Activated CD4-positive, alpha-beta memory T cell treated with anti-CD3 and anti-CD28 coated beads for 36 hours (primary cell): Measurements from ENCODE around the gene INSRR. TPM values are rescaled to one million over a fixed set of nuclear protein-coding genes. Genes with fewer than 3 reads are reported as not detected.

ENCODE experiments used
- CTCF ChIA-PET: fragments of 350-600 bp; sonication (Branson Sonifier 250); formaldehyde crosslinking; loops from one replicate; lab custom pipeline; 2021; ENCODE audit warnings: antibody characterized with exemption, inconsistent platforms; lab: Charles Lee
- POLR2A ChIA-PET: fragments of 350-600 bp; sonication (Branson Sonifier 250); formaldehyde crosslinking; loops from one replicate; lab custom pipeline; 2021; ENCODE audit warnings: antibody characterized with exemption; lab: Charles Lee
- DNase-seq: peaks from one replicate; pipeline ENCODE4 v3.0.0-alpha.2; 2020
- H3K27ac Mint-ChIP-seq: one replicate; pipeline ENCODE4 v1.8.0; 2021; ENCODE audit warnings: mixed read lengths
- H3K27me3 Mint-ChIP-seq: one replicate; pipeline ENCODE4 v1.8.0; 2021; ENCODE audit warnings: mixed read lengths
- H3K36me3 Mint-ChIP-seq: one replicate; pipeline ENCODE4 v1.8.0; 2021; ENCODE audit warnings: mixed read lengths
- H3K4me1 Mint-ChIP-seq: one replicate; pipeline ENCODE4 v1.8.0; 2021; ENCODE audit warnings: low read depth, mixed read lengths
- H3K4me3 Mint-ChIP-seq: one replicate; pipeline ENCODE4 v1.8.0; 2021; ENCODE audit warnings: mild to moderate bottlenecking, mixed read lengths
- H3K9me3 Mint-ChIP-seq: one replicate; pipeline ENCODE4 v1.8.0; 2021; ENCODE audit warnings: mixed read lengths
- intact Hi-C: fragments of 100-400 bp; cut with micrococcal nuclease; formaldehyde crosslinking; loops from one replicate; pipeline ENCODE4 v1.15.1; 2023
- total RNA-seq, 2 experiments: library from RNA; stranded (reverse); gene quantifications; one replicate each; pipeline ENCODE4 v1.2.3, GENCODE V29; 2021

The INSRR gene
- total RNA-seq, 2 experiments from 2014 or later = 0.05 to 0.14 TPM

- intact Hi-C loops = no loop called here
- ChIA-PET POLR2A (interaction anchor here (1.7 to 3.7 kb wide), 3 partner anchors 8 to 49 kb away, joined by 6 to 14 read pairs (median 8); partner anchors contain the start of gene NTRK1), CTCF (interaction anchor here (2.4 to 8.6 kb wide), 2 partner anchors 49 to 85 kb away, joined by 7 to 80 read pairs; partner anchors contain the start of genes INSRR and NTRK1)
- Mint-ChIP-seq H3K27ac (peak overlapping the region; percentile 99), H3K27me3 (no peaks in the 10 kb centered on the region), H3K36me3 (peaks cover 95% of the 10 kb centered on the region), H3K4me1 (peaks cover 69% of the 10 kb centered on the region), H3K9me3 (no peaks in the 10 kb centered on the region), H3K4me3 (peak overlapping the region; percentile 96)
- no peak for DNase-seq
Observed at GRCh38 chr1:156811168-156811567, 47.7 kb downstream of the INSRR start.

GRCh38 chr1:156809711-156810366 lies 49.1 kb downstream of the INSRR start:
- CTCF ChIA-PET = interaction anchor here (1.0 to 8.6 kb wide), 4 partner anchors 37 to 84 kb away, joined by 3 to 80 read pairs (median 5); partner anchors contain the start of genes INSRR and NTRK1
- intact Hi-C loops = no loop called here
- DNase-seq = no peak
- peaks cover 89% of the 10 kb centered on the region for H3K36me3 Mint-ChIP-seq
- H3K4me1 Mint-ChIP-seq = peaks cover 73% of the 10 kb centered on the region
- H3K4me3 Mint-ChIP-seq = no peak overlapping the region
- H3K27ac Mint-ChIP-seq = peak overlapping the region; percentile 52
- H3K9me3 Mint-ChIP-seq = no peaks in the 10 kb centered on the region
- H3K27me3 Mint-ChIP-seq = no peaks in the 10 kb centered on the region
- POLR2A ChIA-PET = interaction anchor here (0.9 to 2.5 kb wide), 6 partner anchors 9 to 52 kb away, joined by 4 to 8 read pairs (median 5); partner anchors contain the start of gene NTRK1

GRCh38 chr1:156809281-156809680 lies 49.6 kb downstream of the INSRR start:
- H3K27me3 Mint-ChIP-seq = no peaks in the 10 kb centered on the region
- ChIA-PET CTCF (interaction anchor here (1.3 to 8.6 kb wide), 4 partner anchors 51 to 83 kb away, joined by 3 to 80 read pairs (median 24); partner anchors contain the start of genes INSRR and NTRK1), POLR2A (interaction anchor here (1.0 to 2.5 kb wide), 4 partner anchors 8 to 53 kb away, joined by 3 to 8 read pairs (median 6); partner anchors contain the start of gene NTRK1)
- H3K4me1 Mint-ChIP-seq = peaks cover 70% of the 10 kb centered on the region
- H3K4me3 Mint-ChIP-seq = peak overlapping the region; percentile 0
- H3K36me3 Mint-ChIP-seq = peaks cover 84% of the 10 kb centered on the region
- H3K27ac Mint-ChIP-seq = peak overlapping the region; percentile 90
- intact Hi-C loops = no loop called here
- DNase-seq = no peak
- no peaks in the 10 kb centered on the region for H3K9me3 Mint-ChIP-seq

GRCh38 chr1:156808186-156809030 lies 50.5 kb downstream of the INSRR start:
- no peaks in the 10 kb centered on the region for H3K27me3 Mint-ChIP-seq
- H3K9me3 Mint-ChIP-seq = no peaks in the 10 kb centered on the region
- peak overlapping the region; percentile 90 for H3K27ac Mint-ChIP-seq
- ChIA-PET CTCF (interaction anchor here (0.6 to 4.6 kb wide), 9 partner anchors 11 to 124 kb away, joined by 3 to 41 read pairs (median 4); partner anchors contain the start of genes INSRR and NTRK1), POLR2A (interaction anchor here (0.6 to 2.9 kb wide), 11 partner anchors 8 to 54 kb away, joined by 3 to 17 read pairs (median 4); partner anchors contain the start of genes NTRK1 and SH2D2A)
- no peak overlapping the region for H3K4me3 Mint-ChIP-seq
- peaks cover 75% of the 10 kb centered on the region for H3K36me3 Mint-ChIP-seq
- H3K4me1 Mint-ChIP-seq = peaks cover 68% of the 10 kb centered on the region
- DNase-seq = no peak
- intact Hi-C loops = no loop called here

- peak; percentile 73 for DNase-seq
- H3K4me3 Mint-ChIP-seq = no peak overlapping the region
Observed at GRCh38 chr1:156807627-156808026, 51.3 kb downstream of the INSRR start.

GRCh38 chr1:156806512-156807440 lies 52.1 kb downstream of the INSRR start:
- no peak for DNase-seq
- Mint-ChIP-seq H3K27ac (peak overlapping the region; percentile 90), H3K27me3 (no peaks in the 10 kb centered on the region), H3K4me1 (peaks cover 62% of the 10 kb centered on the region), H3K9me3 (no peaks in the 10 kb centered on the region), H3K4me3 (no peak overlapping the region), H3K36me3 (peaks cover 59% of the 10 kb centered on the region)
- intact Hi-C loops = loop anchor here (1.0 kb wide), 1 partner anchor 10 kb away; the partner anchor contains the start of gene SH2D2A
- CTCF ChIA-PET = interaction anchor here (0.7 to 4.6 kb wide), 6 partner anchors 8 to 117 kb away, joined by 3 to 41 read pairs (median 5); partner anchors contain the start of genes INSRR and NTRK1
- POLR2A ChIA-PET = interaction anchor here (1.2 to 2.9 kb wide), 6 partner anchors 9 to 56 kb away, joined by 3 to 17 read pairs (median 5); partner anchors contain the start of gene SH2D2A

More at GRCh38 chr1:156807627-156808026, 51.3 kb downstream of the INSRR start:
- ChIA-PET CTCF (interaction anchor here (0.8 to 4.6 kb wide), 8 partner anchors 9 to 123 kb away, joined by 3 to 41 read pairs (median 4); partner anchors contain the start of genes INSRR and NTRK1), POLR2A (interaction anchor here (0.6 to 2.9 kb wide), 10 partner anchors 9 to 55 kb away, joined by 3 to 17 read pairs (median 4); partner anchors contain the start of genes NTRK1 and SH2D2A)
- no peaks in the 10 kb centered on the region for H3K9me3 Mint-ChIP-seq
- H3K27ac Mint-ChIP-seq = peak overlapping the region; percentile 90
- peaks cover 62% of the 10 kb centered on the region for H3K4me1 Mint-ChIP-seq
- no peaks in the 10 kb centered on the region for H3K27me3 Mint-ChIP-seq
- peaks cover 67% of the 10 kb centered on the region for H3K36me3 Mint-ChIP-seq
- intact Hi-C loops = loop anchor here (1.0 kb wide), 1 partner anchor 9 kb away; the partner anchor contains the start of gene SH2D2A

GRCh38 chr1:156805766-156806511 lies 53.0 kb downstream of the INSRR start:
- H3K27ac Mint-ChIP-seq = peak overlapping the region; percentile 90
- no peak overlapping the region for H3K4me3 Mint-ChIP-seq
- intact Hi-C loops = no loop called here
- peaks cover 50% of the 10 kb centered on the region for H3K36me3 Mint-ChIP-seq
- ChIA-PET CTCF (interaction anchor here (1.1 to 4.6 kb wide), 4 partner anchors 9 to 116 kb away, joined by 3 to 41 read pairs (median 6); partner anchors contain the start of genes INSRR and NTRK1), POLR2A (interaction anchor here (1.1 to 2.9 kb wide), 5 partner anchors 8 to 54 kb away, joined by 3 to 17 read pairs (median 5); no protein-coding TSS in a partner anchor)
- H3K27me3 Mint-ChIP-seq = no peaks in the 10 kb centered on the region
- no peaks in the 10 kb centered on the region for H3K9me3 Mint-ChIP-seq
- peaks cover 62% of the 10 kb centered on the region for H3K4me1 Mint-ChIP-seq
- no peak for DNase-seq

GRCh38 chr1:156804572-156805243 lies 54.2 kb downstream of the INSRR start:
- no peaks in the 10 kb centered on the region for H3K27me3 Mint-ChIP-seq

GRCh38 chr1:156804026-156804425 lies 54.9 kb downstream of the INSRR start:
- peak overlapping the region; percentile 68 for H3K27ac Mint-ChIP-seq
- no peak overlapping the region for H3K4me3 Mint-ChIP-seq
- H3K4me1 Mint-ChIP-seq = peaks cover 54% of the 10 kb centered on the region
- intact Hi-C loops = no loop called here
- no peaks in the 10 kb centered on the region for H3K9me3 Mint-ChIP-seq
- ChIA-PET CTCF (interaction anchor here (1.8 to 10.4 kb wide), 2 partner anchors 35 to 55 kb away, joined by 8 to 252 read pairs; partner anchors contain the start of genes INSRR and NTRK1), POLR2A (interaction anchor here (1.3 kb wide), 1 partner anchor 20 kb away, joined by 3 read pairs; no protein-coding TSS in a partner anchor)
- peaks cover 44% of the 10 kb centered on the region for H3K36me3 Mint-ChIP-seq
- DNase-seq = no peak
- no peaks in the 10 kb centered on the region for H3K27me3 Mint-ChIP-seq

More at GRCh38 chr1:156804572-156805243, 54.2 kb downstream of the INSRR start:
- POLR2A ChIA-PET = interaction anchor here (0.6 to 1.4 kb wide), 6 partner anchors 10 to 77 kb away, joined by 3 to 5 read pairs (median 4); partner anchors contain the start of gene METTL25B
- no peaks in the 10 kb centered on the region for H3K9me3 Mint-ChIP-seq
- DNase-seq = no peak
- H3K4me1 Mint-ChIP-seq = peaks cover 59% of the 10 kb centered on the region
- H3K27ac Mint-ChIP-seq = peak overlapping the region; percentile 68
- intact Hi-C loops = no loop called here
- CTCF ChIA-PET = interaction anchor here (0.8 to 4.6 kb wide), 4 partner anchors 12 to 115 kb away, joined by 3 to 41 read pairs (median 6); partner anchors contain the start of genes INSRR, NTRK1 and SH2D2A
- peaks cover 48% of the 10 kb centered on the region for H3K36me3 Mint-ChIP-seq
- no peak overlapping the region for H3K4me3 Mint-ChIP-seq
